Left lung (tissue), 10 donors: ENCODE results near the gene CTNNBIP1. TPM values are rescaled to one million over a fixed set of nuclear protein-coding genes. Genes with fewer than 3 reads are reported as not detected.
A peak's percentile ranks its signal among the peaks of the same experiment; 100 is the strongest.
"Not testable (repeated sequence)": the region's sequence is repeated elsewhere in the genome, so short reads cannot be mapped to it uniquely, and the experiment has no call there.

Source experiments
- ATAC-seq: fragments of 200-7000 bp; cut with Tn5 transposase; one replicate; pipeline ENCODE4 v1.9.1; 2020; ENCODE audit warnings: moderate library complexity
- DNase-seq, 4 donors: peaks; one replicate each; pipeline ENCODE4 v3.0.0-alpha.2; 2013 to 2020
- H3K27ac ChIP-seq, 2 donors: fragments of 200-600 bp; sonication (generic) in 1 of 2; one replicate each; pipeline versions ENCODE4 v1.5.0 to v1.8.0; 2020 to 2021
- H3K27me3 ChIP-seq, 2 donors: fragments of 200-600 bp; sonication (generic) in 1 of 2; one replicate each; pipeline versions ENCODE4 v1.5.0 to v1.8.0; 2020 to 2021
- H3K36me3 ChIP-seq, 2 donors: fragments of 200-600 bp; sonication (generic) in 1 of 2; one replicate each; pipeline versions ENCODE4 v1.5.0 to v1.8.0; 2020 to 2021
- H3K4me1 ChIP-seq, 2 donors: fragments of 200-600 bp; one replicate each; pipeline ENCODE4 v1.8.0; 2021
- H3K4me3 ChIP-seq, 2 donors: fragments of 200-600 bp; sonication (generic) in 1 of 2; one replicate each; pipeline versions ENCODE4 v1.5.0 to v1.8.0; 2020 to 2021; ENCODE audit warnings: mild to moderate bottlenecking in 1 of 2
- H3K9me3 ChIP-seq, 2 donors: fragments of 200-600 bp; sonication (generic) in 1 of 2; one replicate each; pipeline versions ENCODE4 v1.5.0 to v1.8.0; 2020 to 2021
- intact Hi-C, 2 donors: fragments of 100-400 bp; cut with DNase I; formaldehyde crosslinking; loops; one replicate each; pipeline versions ENCODE4 v1.11.2 to v1.14.2; 2022
- polyA plus RNA-seq, 6 donors: library from polyadenylated mRNA; unstranded; fragments of 120-200 nt; gene quantifications; one replicate each; pipeline ENCODE4 v1.2.1, GENCODE V29; 2013; ENCODE audit not compliant: insufficient read length in 6 of 6
- total RNA-seq, 2 donors: library from RNA; stranded (reverse); fragmentation: NEBNext Ultra II Directional; extraction: Animal tissue kit (Norgen Biotek cat#: 25700); gene quantifications; one replicate each; pipeline ENCODE4 v1.2.1, GENCODE V29; 2021
- TF ChIP-seq, protein P1 (sequence below), 2 donors: fragments of 200-600 bp; sonication (generic) in 1 of 2; IDR thresholded peaks; one replicate each; pipeline versions ENCODE4 v1.5.0 to v1.8.0; 2021; ENCODE audit warnings: antibody characterized with exemption in 2 of 2
- donor health status: DM: no; HTN: yes; CAD: no.
- donor health status: DM: no; HTN: no; CAD: no.

CTNNBIP1 gene
- total and polyA plus RNA-seq, 8 donors = 30.2 to 57.1 (median 48.0) TPM

- H3K4me3 ChIP-seq = no peak overlapping the region
- DNase-seq (no peak), ATAC-seq (peak; percentile 84)
- TF ChIP-seq, protein P1, sequence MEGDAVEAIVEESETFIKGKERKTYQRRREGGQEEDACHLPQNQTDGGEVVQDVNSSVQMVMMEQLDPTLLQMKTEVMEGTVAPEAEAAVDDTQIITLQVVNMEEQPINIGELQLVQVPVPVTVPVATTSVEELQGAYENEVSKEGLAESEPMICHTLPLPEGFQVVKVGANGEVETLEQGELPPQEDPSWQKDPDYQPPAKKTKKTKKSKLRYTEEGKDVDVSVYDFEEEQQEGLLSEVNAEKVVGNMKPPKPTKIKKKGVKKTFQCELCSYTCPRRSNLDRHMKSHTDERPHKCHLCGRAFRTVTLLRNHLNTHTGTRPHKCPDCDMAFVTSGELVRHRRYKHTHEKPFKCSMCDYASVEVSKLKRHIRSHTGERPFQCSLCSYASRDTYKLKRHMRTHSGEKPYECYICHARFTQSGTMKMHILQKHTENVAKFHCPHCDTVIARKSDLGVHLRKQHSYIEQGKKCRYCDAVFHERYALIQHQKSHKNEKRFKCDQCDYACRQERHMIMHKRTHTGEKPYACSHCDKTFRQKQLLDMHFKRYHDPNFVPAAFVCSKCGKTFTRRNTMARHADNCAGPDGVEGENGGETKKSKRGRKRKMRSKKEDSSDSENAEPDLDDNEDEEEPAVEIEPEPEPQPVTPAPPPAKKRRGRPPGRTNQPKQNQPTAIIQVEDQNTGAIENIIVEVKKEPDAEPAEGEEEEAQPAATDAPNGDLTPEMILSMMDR (IDR thresholded peaks at IDR 0.05) = no peak
- H3K27ac ChIP-seq = no peak overlapping the region
- H3K36me3 ChIP-seq = no peaks in the 10 kb centered on the region
- no peaks in the 10 kb centered on the region for H3K9me3 ChIP-seq
- intact Hi-C loops = no loop called here
- H3K4me1 ChIP-seq = no peaks in the 10 kb centered on the region
- H3K27me3 ChIP-seq = no peaks in the 10 kb centered on the region
Measured at GRCh38 chr1:9922342-9922741, 12.3 kb upstream of the CTNNBIP1 start.

GRCh38 chr1:9920606-9921005, 10.5 kb upstream of the CTNNBIP1 start:
- no peaks in the 10 kb centered on the region for H3K27me3 ChIP-seq
- no peaks in the 10 kb centered on the region for H3K9me3 ChIP-seq
- no peaks in the 10 kb centered on the region for H3K36me3 ChIP-seq
- H3K4me1 ChIP-seq = no peaks in the 10 kb centered on the region
- ATAC-seq (no peak), DNase-seq (no peak)
- no peak overlapping the region for H3K4me3 ChIP-seq
- no peak overlapping the region for H3K27ac ChIP-seq
- TF ChIP-seq, protein P1 (IDR thresholded peaks at IDR 0.05) = no peak
- intact Hi-C loops = no loop called here

GRCh38 chr1:9917901-9918300, 7.8 kb upstream of the CTNNBIP1 start:
- TF ChIP-seq, protein P1 (IDR thresholded peaks at IDR 0.05) = no peak
- no peak for ATAC-seq
- intact Hi-C loops = no loop called here
- H3K4me3 ChIP-seq = no peak overlapping the region
- H3K36me3 ChIP-seq = no peaks in the 10 kb centered on the region
- no peaks in the 10 kb centered on the region for H3K9me3 ChIP-seq
- no peaks in the 10 kb centered on the region for H3K27me3 ChIP-seq
- no peak overlapping the region for H3K27ac ChIP-seq
- H3K4me1 ChIP-seq = no peaks in the 10 kb centered on the region
- no peak for DNase-seq

GRCh38 chr1:9917495-9917894, 7.4 kb upstream of the CTNNBIP1 start:
- not testable (repeated sequence) for DNase-seq

GRCh38 chr1:9916452-9916851, 6.4 kb upstream of the CTNNBIP1 start:
- intact Hi-C loops = no loop called here
- H3K27ac ChIP-seq = no peak overlapping the region
- no peaks in the 10 kb centered on the region for H3K27me3 ChIP-seq
- DNase-seq = no peak
- no peaks in the 10 kb centered on the region for H3K36me3 ChIP-seq
- TF ChIP-seq, protein P1 (IDR thresholded peaks at IDR 0.05) = no peak
- no peaks in the 10 kb centered on the region for H3K9me3 ChIP-seq
- no peak overlapping the region for H3K4me3 ChIP-seq
- no peak for ATAC-seq
- H3K4me1 ChIP-seq = peaks cover 0 to 3% of the 10 kb centered on the region in 2 donors

More at GRCh38 chr1:9917495-9917894, 7.4 kb upstream of the CTNNBIP1 start:
- H3K4me1 ChIP-seq, H3K4me3 ChIP-seq, H3K36me3 ChIP-seq, intact Hi-C loops, H3K27ac ChIP-seq, H3K9me3 ChIP-seq, ATAC-seq, H3K27me3 ChIP-seq: not testable (repeated sequence)

- ATAC-seq (no peak), DNase-seq (no peak)
- intact Hi-C loops = no loop called here
- Histone ChIP-seq H3K4me1 (peaks cover 0 to 9% of the 10 kb centered on the region in 2 donors), H3K36me3 (no peaks in the 10 kb centered on the region), H3K27ac (no peak overlapping the region), H3K4me3 (no peak overlapping the region), H3K9me3 (no peaks in the 10 kb centered on the region), H3K27me3 (no peaks in the 10 kb centered on the region)
- TF ChIP-seq, protein P1 (IDR thresholded peaks at IDR 0.05) = no peak
Measured at GRCh38 chr1:9914610-9914937, 4.5 kb upstream of the CTNNBIP1 start.
